Measurements from ENCODE around the gene AK4. TPM values are rescaled to one million over a fixed set of nuclear protein-coding genes. Genes with fewer than 3 reads are reported as not detected.

Gene AK4
- total and polyA plus RNA-seq, 2 of the 8 experiments (the other 6 are each of a cell fraction or from before 2014, with no cell fraction given): 64.5 to 175 TPM

- H3K36me3 ChIP-seq (ENCODE audit: control insufficient read depth in 2 of 4, insufficient read depth in 4 of 4, low read length in 3 of 4): no peaks in the 10 kb centered on the region
- H3K4me1 ChIP-seq (replicated peaks in 1 of 4; ENCODE audit: control insufficient read depth in 3 of 4, insufficient read depth in 4 of 4, low read length in 3 of 4): peaks cover 1 to 9% (median 3%) of the 10 kb centered on the region in 4 experiments; a peak in 5 of 7 replicates
- ChIA-PET CTCF (ENCODE audit: partially characterized antibody) (interaction anchor here (0.7 to 1.7 kb wide), 13 partner anchors 9 to 217 kb away, joined by 3 to 7 read pairs (median 3); partner anchors contain the start of gene DNAJC6), POLR2A (ENCODE audit: partially characterized antibody) (interaction anchor here (0.9 to 2.6 kb wide), 7 partner anchors 10 to 105 kb away, joined by 3 to 10 read pairs (median 6); partner anchors contain the start of gene DNAJC6)
- no peak overlapping the region for H2BK120ac ChIP-seq (replicated peaks; ENCODE audit: low read depth, low read length)
- H3K27me3 ChIP-seq (replicated peaks in 1 of 4; ENCODE audit: control insufficient read depth in 3 of 4, extremely low read depth in 1 of 4, insufficient read depth in 3 of 4, low read length in 3 of 4): peaks cover 0 to 18% (median 12%) of the 10 kb centered on the region in 4 experiments; a peak in 6 of 7 replicates
- H4K8ac ChIP-seq (ENCODE audit: extremely low read depth, insufficient read depth, low read length): no peak overlapping the region
- H4K20me1 ChIP-seq (replicated peaks in 1 of 2; ENCODE audit: control insufficient read depth in 1 of 2, insufficient read depth in 2 of 2, low read length in 2 of 2): peaks cover 0 to 5% of the 10 kb centered on the region in 2 experiments
- H2BK12ac ChIP-seq (ENCODE audit: low read depth, low read length): peak overlapping the region; percentile 68; the same call in 1 of the 2 replicates
- peaks cover 13% of the 10 kb centered on the region for H3K23me2 ChIP-seq (ENCODE audit: low read depth, low read length)
- H2BK15ac ChIP-seq (ENCODE audit: low read length): peak overlapping the region; percentile 40; the same call in 1 of the 2 replicates
- peak overlapping the region; percentile 98 for H2AFZ ChIP-seq (ENCODE audit: low read length)
- H3K4ac ChIP-seq (replicated peaks; ENCODE audit: insufficient read length, low read depth, low read length): no peak overlapping the region
- no peak overlapping the region for H3K27ac ChIP-seq (ENCODE audit: low read depth, low read length)
- H3K9me3 ChIP-seq (ENCODE audit: insufficient read depth in 2 of 2, low read depth in 1 of 2, low read length in 1 of 2): no peaks in the 10 kb centered on the region
- H4K91ac ChIP-seq (replicated peaks; ENCODE audit: insufficient read length, low read length): no peak overlapping the region
- H3K4me2 ChIP-seq (ENCODE audit: insufficient read depth in 1 of 2, low read depth in 2 of 2, low read length in 2 of 2): peak overlapping the region; percentile 79 to 94
- no peak overlapping the region for H3K14ac ChIP-seq (ENCODE audit: insufficient read length)
- H3K56ac ChIP-seq (replicated peaks; ENCODE audit: insufficient read length, low read depth, low read length): no peak overlapping the region
- peak overlapping the region; percentile 60; the same call in 1 of the 2 replicates for H3K18ac ChIP-seq (ENCODE audit: extremely low read depth, low read length)
- no peaks in the 10 kb centered on the region for H3K79me2 ChIP-seq (ENCODE audit: control insufficient read depth in 1 of 2, insufficient read depth in 2 of 2, low read length in 2 of 2)
- 14% methylated on average over 13 of the region's 15 CpGs; no CpG with 5 or more reads in 1 of the 2 experiments for WGBS, 2 experiments (ENCODE audit: extremely low coverage in 1 of 2, insufficient coverage in 1 of 2, insufficient read length in 1 of 2, insufficient replicate concordance in 2 of 2, low coverage in 1 of 2, low lambda C conversion rate in 2 of 2, missing lambda C conversion rate in 1 of 2)
- DNase-seq (ENCODE audit: low read depth in 1 of 2, low spot score in 2 of 2) (no peak), FAIRE-seq (no peak)
- no peak overlapping the region for H2AK5ac ChIP-seq (ENCODE audit: low read depth, low read length)
- no peak overlapping the region for H4K5ac ChIP-seq (ENCODE audit: insufficient read length, low read depth, low read length)
- no peak overlapping the region for H2BK5ac ChIP-seq (ENCODE audit: low read depth, low read length)
- H2BK20ac ChIP-seq (ENCODE audit: low read length): no peak overlapping the region
- H3K23ac ChIP-seq (ENCODE audit: insufficient read length): no peak overlapping the region
- H3K9ac ChIP-seq (replicated peaks in 1 of 4; ENCODE audit: extremely low read depth in 1 of 4, low read depth in 3 of 4, low read length in 3 of 4): peak overlapping the region in 1 of 4 experiments; percentile 34; a peak in 1 of 7 replicates
- H3K79me1 ChIP-seq (ENCODE audit: low read depth, low read length): no peaks in the 10 kb centered on the region; the same call in 1 of the 2 replicates
- peak overlapping the region; percentile 57 to 67 (median 62); a peak in 7 of 8 replicates for H3K4me3 ChIP-seq (ENCODE audit: extremely low read depth in 1 of 4, insufficient read depth in 2 of 4, low read depth in 3 of 4, low read length in 4 of 4)
- TF ChIP-seq MAFK (IDR thresholded peaks at IDR 0.05; ENCODE audit: low read depth, low read length) (no peak), GTF2F1 (IDR thresholded peaks at IDR 0.05; ENCODE audit: borderline replicate concordance, low read depth, low read length) (no peak), TBP (IDR thresholded peaks at IDR 0.05; ENCODE audit: low read depth, low read length) (no peak), JUND (IDR thresholded peaks at IDR 0.05; ENCODE audit: low read length) (no peak), POU5F1 (IDR thresholded peaks at IDR 0.05; ENCODE audit: low read depth, low read length) (no peak), RXRA (IDR thresholded peaks at IDR 0.05; ENCODE audit: insufficient read depth, low read depth, low read length) (no peak), RBBP5 (IDR thresholded peaks at IDR 0.05; ENCODE audit: borderline replicate concordance, low read depth, low read length) (no peak), CBX5 (IDR thresholded peaks at IDR 0.05; ENCODE audit: low read depth, low read length) (no peak), KDM1A (IDR thresholded peaks at IDR 0.05; ENCODE audit: borderline replicate concordance, low read length) (peak; percentile 66; the same call in 1 of the 2 replicates), ASH2L (IDR thresholded peaks at IDR 0.05; ENCODE audit: low read length) (peak; percentile 32), SUZ12 (IDR thresholded peaks at IDR 0.05; ENCODE audit: low read length) (0 out of 2 replicates have a peak, but pooled peaks have one; percentile 3), BCL11A (IDR thresholded peaks at IDR 0.05; ENCODE audit: low read depth in 2 of 2, low read length in 2 of 2) (no peak), SAP30 (IDR thresholded peaks at IDR 0.05; ENCODE audit: insufficient read depth, insufficient replicate concordance, low read length) (no peak)
Measured at GRCh38 chr1:65253800-65254319, 105.9 kb downstream of the AK4 start.

Data from H1 (cell line).